NCI-H526 (cell line): ENCODE measurements around the gene CDKN1A.

Source experiments
- DNase-seq, 2 experiments: peaks; one replicate each; lab custom pipeline; 2025; lab: John Stamatoyannopoulos, UW

The CDKN1A gene

DNA sequence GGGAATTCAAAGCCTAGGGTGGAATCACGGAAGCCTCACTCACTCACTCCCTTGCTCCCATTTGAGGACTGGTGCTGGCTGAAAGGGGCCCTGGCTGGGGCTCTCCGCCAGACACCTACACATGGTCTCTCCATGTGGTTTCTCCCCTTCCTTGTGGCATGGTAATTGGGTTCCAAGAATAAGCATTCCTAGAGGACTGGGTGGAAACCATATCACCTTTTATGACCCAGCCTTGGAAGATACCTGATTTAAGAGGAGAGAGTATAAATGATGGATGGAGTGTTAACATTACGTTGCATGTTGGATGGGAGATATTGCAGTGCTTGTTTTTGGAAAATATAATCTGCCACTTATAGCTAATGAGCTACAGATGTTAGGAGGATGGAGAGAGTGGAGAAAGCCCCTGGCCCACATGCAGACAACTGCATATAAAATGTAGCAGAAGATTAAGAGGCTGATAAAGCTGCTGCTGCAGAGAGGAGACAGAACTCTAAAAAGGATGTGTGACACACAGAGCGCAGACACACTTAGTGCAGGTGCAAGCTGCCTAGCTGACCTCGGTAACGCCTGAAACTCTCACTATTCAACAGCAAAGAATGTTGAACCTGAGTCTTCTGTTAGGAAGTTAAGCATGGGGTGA is 23.3 kb upstream of the CDKN1A start:
- DNase-seq = no peak

GRCh38 chr6:36656441-36656840 is 22.1 kb upstream of the CDKN1A start:
- no peak for DNase-seq

DNA sequence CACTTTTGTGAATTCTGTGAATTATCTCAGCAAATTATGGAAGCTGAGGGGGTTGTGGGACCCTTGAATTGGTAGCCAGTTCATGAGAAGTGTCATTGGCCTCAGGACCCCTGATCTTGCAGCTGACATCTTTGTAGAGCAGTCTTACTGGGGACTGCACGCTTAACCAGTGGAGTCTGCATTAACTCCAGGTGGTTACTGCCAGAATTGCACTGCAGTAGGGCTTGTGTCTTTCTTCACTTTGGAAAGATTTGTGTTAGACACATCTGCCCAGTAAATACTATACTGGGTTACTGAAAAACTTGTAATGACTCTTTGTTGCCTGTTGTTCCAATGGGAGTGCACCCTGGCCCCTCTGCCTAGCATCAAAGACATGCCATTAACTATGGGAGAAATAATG is 21.2 kb upstream of the CDKN1A start:
- DNase-seq = no peak

DNA sequence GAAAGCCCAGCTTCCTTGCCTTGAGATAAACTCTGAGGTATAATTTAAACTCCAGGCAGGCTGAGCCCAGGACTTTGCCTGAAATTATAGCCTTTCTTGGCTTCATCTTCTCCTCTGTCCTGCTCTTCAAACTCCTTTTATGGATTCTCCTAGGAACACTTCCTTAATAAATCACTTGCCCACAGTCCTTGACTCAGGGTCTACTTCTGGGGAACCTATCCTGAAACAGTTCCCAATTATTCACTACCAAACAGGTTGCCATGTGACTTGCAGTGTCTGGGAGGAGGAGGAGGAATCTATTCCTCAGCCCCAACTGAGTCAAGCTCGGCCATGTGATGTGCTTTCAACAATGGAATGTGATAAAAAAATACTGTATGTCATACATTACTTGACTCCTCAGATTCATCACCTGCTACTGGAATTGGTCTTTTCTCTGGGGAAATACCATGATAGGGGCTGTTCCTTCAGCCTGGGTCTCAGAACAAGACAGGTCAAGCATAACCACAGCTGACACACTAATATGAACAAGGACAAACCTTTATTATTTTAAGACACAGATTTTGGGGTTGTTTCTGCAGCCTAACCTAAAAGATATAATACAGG is 20.5 kb upstream of the CDKN1A start:
- no peak for DNase-seq

DNA sequence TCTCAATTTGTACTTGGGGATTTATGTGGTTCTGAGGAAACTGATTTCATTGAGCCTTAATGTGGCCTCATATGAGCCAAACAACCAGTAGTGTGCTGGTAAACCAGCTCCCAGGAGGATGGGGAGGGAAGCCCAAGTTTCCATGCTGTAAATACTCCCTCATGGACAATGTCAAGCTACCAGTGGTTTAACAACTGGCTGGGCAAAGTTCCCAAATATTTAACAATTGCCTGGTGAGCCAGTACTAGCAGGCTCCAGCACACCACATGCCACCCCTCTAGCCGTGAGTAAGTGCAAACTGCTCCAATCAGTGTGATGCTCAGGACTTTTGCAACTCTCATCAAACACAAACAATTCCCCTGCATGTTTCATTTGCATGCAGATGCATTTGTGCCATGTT is 19.2 kb upstream of the CDKN1A start:
- DNase-seq = no peak

DNA sequence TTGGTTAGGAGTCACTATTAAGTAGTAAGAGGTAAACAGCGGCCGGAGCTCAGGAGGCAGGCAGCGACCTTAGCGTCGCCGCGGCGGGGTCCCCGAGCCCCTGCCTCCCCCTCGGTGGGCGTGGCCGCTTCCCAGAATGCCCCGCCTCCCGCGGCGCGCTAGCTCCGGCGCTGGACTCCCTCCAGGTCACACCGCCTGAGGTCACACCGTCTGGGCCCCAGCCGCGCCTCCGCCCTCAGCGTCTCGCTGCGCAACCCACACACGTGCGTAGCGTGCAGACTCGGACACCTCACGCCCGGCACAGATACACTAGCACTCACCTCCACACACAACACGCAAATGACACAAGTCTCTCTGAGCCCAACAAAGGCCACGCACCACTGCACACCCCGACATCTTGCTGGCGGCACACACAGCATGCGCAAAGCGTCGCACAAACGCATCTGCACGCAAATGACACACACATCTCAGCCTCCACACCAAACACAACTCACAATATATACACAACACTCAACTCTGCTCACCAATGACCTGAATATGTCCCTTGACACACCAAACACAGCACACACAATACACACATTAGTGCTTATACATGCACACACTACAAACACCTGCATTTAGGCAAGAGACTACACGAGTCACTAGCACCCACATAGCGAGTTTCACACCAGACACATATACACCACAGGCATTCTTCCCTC is 17.6 kb upstream of the CDKN1A start:
- DNase-seq = no peak

GRCh38 chr6:36662380-36662779 is 16.1 kb upstream of the CDKN1A start:
- DNase-seq = no peak

- DNase-seq = no peak
These were observed 15.7 kb upstream of the CDKN1A start for GRCh38 chr6:36662827-36663256.

DNA sequence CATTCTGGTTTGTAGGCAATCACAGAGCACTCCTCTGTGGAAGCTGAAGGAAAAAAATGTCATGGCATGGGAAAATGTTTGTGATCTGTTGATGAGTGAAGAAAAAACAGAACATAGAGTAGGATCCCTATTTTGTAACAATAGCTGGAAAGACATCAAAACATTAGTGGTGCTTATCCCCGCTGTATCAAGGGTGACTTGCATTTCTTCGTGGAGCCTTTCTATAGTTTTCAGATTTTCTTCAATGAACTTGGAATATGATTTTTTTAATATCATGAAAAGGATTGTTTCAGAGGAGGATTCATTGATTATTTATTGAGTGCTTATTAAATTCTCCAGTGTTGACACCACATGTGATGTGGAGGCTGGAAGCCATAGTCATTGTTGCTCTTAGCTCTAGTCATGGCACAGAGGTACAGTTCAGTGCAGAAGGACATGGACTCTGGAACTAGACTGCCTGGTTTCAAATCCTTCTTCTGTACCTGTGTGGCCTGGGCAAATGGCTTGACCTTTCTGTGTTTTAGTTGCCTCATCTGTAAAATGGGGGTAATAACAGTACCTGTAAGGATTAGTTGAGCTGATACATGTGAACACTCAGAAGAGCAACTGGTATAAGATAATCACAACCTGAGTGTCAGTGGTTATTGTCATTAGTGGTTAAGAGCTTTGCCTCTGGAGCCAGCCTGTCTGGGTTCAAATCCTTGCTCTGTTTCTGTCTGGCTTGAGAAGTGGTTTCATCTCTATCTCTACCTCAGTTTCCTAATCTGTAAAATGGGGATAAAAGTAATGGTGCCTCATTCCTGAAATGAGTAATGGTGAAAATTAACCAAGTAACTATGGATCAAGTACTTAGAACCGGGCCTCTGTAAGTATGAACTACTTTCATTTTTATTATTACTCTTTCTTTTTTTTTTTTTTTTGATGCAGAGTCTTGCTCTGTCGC is 14.7 kb upstream of the CDKN1A start:
- no peak for DNase-seq

- DNase-seq = no peak
These were observed 13.3 kb upstream of the CDKN1A start for GRCh38 chr6:36665180-36665579.

GRCh38 chr6:36666287-36666686 is 12.2 kb upstream of the CDKN1A start:
- DNase-seq = no peak

DNA sequence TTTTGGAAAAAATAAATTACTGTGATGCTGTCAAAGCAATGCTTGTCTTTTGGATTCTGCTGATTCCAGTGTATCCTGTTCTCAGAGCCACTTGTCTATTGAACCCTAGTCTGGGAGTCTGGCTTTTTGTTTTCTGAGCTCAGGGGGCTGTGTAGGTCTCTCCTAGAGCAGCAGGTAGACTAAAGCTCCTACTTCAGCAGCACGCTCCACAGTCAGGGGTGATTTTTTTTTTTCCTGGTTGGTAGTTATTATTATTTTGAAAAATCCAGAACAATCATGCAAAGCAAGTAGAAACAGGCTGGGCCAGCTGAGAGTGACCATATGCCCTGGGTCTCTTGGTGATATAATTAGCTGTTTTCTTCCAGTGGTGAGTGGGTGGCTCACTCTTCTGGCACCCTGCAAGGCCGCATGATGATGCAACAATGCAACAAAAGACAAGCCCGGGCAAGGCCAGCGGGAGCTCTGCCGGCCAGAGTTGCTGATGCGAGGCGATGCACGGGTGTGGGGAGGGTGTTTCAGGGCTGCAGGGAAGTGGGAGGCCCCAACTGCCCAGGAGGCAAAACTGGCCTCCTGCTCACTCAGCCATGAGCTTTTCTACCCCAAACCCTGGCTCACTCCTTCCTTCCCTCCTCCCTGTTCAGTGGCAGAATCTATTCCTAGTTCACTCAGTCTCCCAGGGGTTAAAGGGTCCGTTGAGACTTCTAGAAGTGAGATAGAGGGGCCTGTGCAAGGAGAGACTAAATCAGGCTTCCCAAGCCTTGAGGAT is 11.5 kb upstream of the CDKN1A start:
- DNase-seq = peak; percentile 80 to 84

- no peak for DNase-seq
These were observed 9.9 kb upstream of the CDKN1A start for GRCh38 chr6:36668591-36668990.

DNA sequence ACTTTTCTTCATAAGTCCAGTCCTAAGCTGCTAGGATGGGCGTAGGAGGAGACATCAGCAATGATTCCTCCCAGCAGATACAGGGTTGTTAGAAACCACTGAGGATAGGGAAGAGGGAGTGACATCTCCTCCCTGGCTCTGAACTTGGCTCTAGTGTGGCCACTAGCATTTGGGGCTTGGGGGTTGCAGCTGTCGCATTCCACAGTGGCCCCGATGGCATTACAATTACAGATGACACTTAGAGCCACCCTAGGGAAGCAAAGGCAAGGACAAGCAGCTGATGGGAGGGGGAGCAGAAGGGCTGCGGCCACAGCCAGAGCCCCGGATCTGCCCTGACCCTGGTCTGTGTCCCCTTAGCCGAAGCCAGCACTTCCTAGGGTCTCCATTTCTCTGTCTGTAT is 9.5 kb upstream of the CDKN1A start:
- no peak for DNase-seq

- DNase-seq = no peak
These were observed 8.2 kb upstream of the CDKN1A start for GRCh38 chr6:36670271-36670670.

- no peak for DNase-seq
These were observed 6.7 kb upstream of the CDKN1A start for GRCh38 chr6:36671687-36672375.

DNA sequence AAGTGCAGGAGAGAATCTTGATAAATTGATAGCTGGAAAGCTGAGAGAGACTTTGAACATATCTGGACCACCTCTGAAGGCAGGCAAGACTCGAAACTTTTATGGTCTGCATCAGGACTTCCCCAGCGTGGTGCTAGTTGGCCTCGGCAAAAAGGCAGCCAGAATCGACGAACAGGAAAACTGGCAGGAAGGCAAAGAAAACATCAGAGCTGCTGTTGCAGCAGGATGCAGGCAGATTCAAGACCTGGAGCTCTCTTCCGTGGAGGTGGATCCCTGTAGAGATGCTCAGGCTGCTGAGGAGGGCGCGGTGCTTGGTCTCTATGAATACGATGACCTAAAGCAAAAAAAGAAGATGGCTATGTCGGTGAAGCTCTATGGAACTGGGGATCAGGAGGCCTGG is 4.6 kb upstream of the CDKN1A start:
- no peak for DNase-seq

- DNase-seq = no peak
These were observed 3.6 kb upstream of the CDKN1A start for GRCh38 chr6:36674942-36675341.

DNA sequence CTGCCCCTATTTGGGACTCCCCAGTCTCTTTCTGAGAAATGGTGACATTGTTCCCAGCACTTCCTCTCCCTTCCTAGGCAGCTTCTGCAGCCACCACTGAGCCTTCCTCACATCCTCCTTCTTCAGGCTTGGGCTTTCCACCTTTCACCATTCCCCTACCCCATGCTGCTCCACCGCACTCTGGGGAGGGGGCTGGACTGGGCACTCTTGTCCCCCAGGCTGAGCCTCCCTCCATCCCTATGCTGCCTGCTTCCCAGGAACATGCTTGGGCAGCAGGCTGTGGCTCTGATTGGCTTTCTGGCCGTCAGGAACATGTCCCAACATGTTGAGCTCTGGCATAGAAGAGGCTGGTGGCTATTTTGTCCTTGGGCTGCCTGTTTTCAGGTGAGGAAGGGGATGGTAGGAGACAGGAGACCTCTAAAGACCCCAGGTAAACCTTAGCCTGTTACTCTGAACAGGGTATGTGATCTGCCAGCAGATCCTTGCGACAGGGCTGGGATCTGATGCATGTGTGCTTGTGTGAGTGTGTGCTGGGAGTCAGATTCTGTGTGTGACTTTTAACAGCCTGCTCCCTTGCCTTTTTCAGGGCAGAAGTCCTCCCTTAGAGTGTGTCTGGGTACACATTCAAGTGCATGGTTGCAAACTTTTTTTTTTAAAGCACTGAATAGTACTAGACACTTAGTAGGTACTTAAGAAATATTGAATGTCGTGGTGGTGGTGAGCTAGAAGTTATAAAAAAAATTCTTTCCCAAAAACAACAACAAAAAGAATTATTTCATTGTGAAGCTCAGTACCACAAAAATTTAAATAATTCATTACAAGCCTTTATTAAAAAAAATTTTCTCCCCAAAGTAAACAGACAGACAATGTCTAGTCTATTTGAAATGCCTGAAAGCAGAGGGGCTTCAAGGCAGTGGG is 2.1 kb upstream of the CDKN1A start:
- peak; percentile 47 to 70 for DNase-seq
